ENCODE data around the gene RFX3.

Gene RFX3

GRCh38 chr9:3525836-3526164, at the start of gene RFX3:
RFX3 (minus strand) TSS chr9:3526001; CDS start chr9:3395588, 130,413 bp downstream.
- H3K4me3 ChIP-seq (ENCODE audit: low read depth, low read length): peak within 1 kb of the TSS; percentile 97
- peak; percentile 91 for DNase-seq (ENCODE audit: low read depth, low spot score)
- TF ChIP-seq, protein P1, sequence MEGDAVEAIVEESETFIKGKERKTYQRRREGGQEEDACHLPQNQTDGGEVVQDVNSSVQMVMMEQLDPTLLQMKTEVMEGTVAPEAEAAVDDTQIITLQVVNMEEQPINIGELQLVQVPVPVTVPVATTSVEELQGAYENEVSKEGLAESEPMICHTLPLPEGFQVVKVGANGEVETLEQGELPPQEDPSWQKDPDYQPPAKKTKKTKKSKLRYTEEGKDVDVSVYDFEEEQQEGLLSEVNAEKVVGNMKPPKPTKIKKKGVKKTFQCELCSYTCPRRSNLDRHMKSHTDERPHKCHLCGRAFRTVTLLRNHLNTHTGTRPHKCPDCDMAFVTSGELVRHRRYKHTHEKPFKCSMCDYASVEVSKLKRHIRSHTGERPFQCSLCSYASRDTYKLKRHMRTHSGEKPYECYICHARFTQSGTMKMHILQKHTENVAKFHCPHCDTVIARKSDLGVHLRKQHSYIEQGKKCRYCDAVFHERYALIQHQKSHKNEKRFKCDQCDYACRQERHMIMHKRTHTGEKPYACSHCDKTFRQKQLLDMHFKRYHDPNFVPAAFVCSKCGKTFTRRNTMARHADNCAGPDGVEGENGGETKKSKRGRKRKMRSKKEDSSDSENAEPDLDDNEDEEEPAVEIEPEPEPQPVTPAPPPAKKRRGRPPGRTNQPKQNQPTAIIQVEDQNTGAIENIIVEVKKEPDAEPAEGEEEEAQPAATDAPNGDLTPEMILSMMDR (IDR thresholded peaks at IDR 0.05; ENCODE audit: insufficient read depth, low read length, missing control alignments): no peak
- ChIA-PET POLR2A (interaction anchor here (0.7 kb wide), 1 partner anchor 790 kb away, joined by 3 read pairs; no protein-coding TSS in a partner anchor), CTCF (no interaction called here)

DNA sequence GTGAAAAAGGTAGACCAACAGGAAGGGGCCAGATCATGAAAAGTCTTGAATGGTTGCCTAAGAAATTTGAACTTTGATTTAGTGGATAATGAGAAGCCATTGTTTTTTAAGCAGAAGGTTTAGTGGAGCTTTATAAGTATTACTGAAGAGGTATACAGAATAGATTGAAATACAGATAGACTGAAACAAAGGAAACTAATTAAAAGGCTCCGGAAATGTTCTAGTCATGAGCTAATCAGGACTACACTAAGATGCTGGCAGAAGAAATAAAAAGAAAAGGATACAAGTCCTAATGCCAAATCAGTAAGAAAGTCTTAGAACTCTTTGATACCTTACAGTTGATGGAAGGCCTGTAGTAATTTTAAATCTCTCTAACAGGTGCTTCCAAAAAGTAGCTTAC, 45.7 kb upstream of the RFX3 start:
- TF ChIP-seq, protein P1 (IDR thresholded peaks at IDR 0.05; ENCODE audit: insufficient read depth, low read length, missing control alignments): no peak
- H3K4me3 ChIP-seq (ENCODE audit: low read depth, low read length): no peak overlapping the region
- ChIA-PET CTCF (no interaction called here), POLR2A (no interaction called here)
- DNase-seq (ENCODE audit: low read depth, low spot score): no peak

DNA sequence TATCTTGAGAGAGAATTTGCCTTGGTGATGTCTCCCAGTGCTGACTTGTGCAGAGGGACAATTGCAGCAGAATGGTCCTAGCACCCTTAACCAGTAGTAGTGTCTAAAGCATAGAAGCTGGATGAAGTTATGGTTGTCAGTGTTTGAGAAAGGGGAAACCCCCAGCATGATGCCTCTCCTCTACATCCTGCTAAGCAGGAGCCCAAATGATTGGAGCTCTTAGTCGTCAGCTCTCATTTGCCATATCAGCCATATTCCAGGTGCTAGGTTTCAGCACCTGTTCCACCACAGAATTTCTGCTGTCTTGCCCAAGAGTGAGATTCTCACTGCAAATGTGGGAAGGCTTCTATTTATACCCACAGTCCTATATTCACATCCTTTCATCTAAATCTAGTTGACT, 43.7 kb upstream of the RFX3 start:
- TF ChIP-seq, protein P1 (IDR thresholded peaks at IDR 0.05; ENCODE audit: insufficient read depth, low read length, missing control alignments): no peak
- ChIA-PET CTCF (no interaction called here), POLR2A (no interaction called here)
- H3K4me3 ChIP-seq (ENCODE audit: low read depth, low read length): no peak overlapping the region
- DNase-seq (ENCODE audit: low read depth, low spot score): no peak

DNA sequence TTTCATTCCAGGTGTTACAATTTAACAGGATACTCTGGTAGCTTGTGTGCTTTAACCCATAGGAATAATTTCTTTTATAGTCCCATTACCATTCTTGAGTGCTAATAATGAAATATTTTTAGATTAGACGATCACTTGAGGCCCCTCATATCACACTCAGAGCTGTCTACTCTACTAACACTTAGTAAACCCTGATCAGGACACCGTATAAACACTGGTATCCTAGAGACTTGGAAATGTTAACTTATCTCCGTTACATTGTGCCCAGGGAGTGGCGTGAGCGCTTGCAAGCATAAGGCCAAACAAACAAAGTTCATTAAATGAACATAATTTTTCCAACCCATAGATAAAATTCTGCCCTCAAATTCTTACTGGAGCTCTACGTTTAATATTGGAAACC, 42.2 kb upstream of the RFX3 start:
- no peak for DNase-seq (ENCODE audit: low read depth, low spot score)
- TF ChIP-seq, protein P1 (IDR thresholded peaks at IDR 0.05; ENCODE audit: insufficient read depth, low read length, missing control alignments): no peak
- H3K4me3 ChIP-seq (ENCODE audit: low read depth, low read length): no peak overlapping the region
- ChIA-PET POLR2A (no interaction called here), CTCF (no interaction called here)

DNA sequence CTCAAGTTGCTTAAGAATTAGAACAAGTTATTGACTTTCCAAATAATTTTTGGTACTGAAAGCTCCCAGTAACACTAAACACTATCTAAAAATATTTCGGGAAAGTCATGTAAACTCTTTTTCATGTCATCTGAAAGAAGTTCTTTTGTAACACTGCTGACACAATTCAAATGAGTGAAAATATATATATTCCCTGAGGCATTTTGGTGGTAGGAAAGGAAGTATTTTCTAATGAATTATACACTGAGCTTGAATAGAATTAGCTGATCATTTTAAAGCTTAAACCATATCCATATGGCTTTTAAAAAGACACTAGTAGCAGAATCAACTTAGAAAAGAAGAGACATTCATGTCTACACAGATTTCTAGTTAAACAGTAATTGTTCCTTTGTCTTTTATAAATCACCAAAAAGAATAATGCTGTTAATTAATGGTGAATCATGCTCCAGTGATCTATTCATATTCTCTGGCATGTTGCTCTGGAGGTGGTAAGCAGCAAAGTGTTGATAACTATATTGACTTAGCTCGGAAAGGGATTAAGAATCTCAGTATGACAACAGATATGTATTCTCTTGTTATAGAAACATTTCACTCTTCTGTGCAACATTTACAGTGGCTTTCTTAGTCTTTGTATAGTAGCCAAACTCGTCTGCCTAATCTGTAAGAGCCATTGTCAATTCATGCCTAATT, 27.4 kb upstream of the RFX3 start:
- no peak overlapping the region for H3K4me3 ChIP-seq (ENCODE audit: low read depth, low read length)
- POLR2A ChIA-PET: interaction anchor here (0.5 kb wide), 1 partner anchor 26 kb away, joined by 3 read pairs; no protein-coding TSS in a partner anchor
- DNase-seq (ENCODE audit: low read depth, low spot score): no peak
- CTCF ChIA-PET: no interaction called here
- TF ChIP-seq, protein P1 (IDR thresholded peaks at IDR 0.05; ENCODE audit: insufficient read depth, low read length, missing control alignments): no peak

DNA sequence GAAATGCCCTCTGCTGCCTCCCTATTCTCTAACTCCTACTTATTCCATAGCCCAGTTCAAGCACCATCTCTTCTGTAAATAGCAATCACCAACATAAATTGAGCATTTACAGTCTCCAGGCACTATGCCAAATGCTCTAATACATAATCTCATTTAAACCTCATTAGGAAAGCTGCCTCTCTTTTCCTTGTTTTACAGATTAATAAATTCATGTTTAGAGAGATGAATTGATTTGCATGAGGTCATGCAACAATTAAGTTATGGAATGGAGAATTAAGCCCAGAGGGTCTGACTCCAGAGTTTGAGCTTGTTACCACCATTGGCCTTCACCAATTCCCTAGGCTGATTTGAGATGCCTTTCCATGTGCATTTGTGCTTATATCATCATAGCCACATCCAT, 23.4 kb upstream of the RFX3 start:
- ChIA-PET CTCF (no interaction called here), POLR2A (no interaction called here)
- TF ChIP-seq, protein P1 (IDR thresholded peaks at IDR 0.05; ENCODE audit: insufficient read depth, low read length, missing control alignments): no peak
- DNase-seq (ENCODE audit: low read depth, low spot score): no peak
- H3K4me3 ChIP-seq (ENCODE audit: low read depth, low read length): no peak overlapping the region
